Measurements from ENCODE around the gene RXFP2.

The RXFP2 gene

GRCh38 chr13:31775686-31776085 is 36.4 kb downstream of the RXFP2 start:
- no peak for TF ChIP-seq ZNF70 (CRISPR knock-in tag; IDR thresholded peaks at IDR 0.05)
- TF ChIP-seq ISL1 (CRISPR knock-in tag; IDR thresholded peaks at IDR 0.05), result no peak
- TF ChIP-seq, protein P1, sequence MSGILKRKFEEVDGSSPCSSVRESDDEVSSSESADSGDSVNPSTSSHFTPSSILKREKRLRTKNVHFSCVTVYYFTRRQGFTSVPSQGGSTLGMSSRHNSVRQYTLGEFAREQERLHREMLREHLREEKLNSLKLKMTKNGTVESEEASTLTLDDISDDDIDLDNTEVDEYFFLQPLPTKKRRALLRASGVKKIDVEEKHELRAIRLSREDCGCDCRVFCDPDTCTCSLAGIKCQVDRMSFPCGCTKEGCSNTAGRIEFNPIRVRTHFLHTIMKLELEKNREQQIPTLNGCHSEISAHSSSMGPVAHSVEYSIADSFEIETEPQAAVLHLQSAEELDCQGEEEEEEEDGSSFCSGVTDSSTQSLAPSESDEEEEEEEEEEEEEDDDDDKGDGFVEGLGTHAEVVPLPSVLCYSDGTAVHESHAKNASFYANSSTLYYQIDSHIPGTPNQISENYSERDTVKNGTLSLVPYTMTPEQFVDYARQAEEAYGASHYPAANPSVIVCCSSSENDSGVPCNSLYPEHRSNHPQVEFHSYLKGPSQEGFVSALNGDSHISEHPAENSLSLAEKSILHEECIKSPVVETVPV (CRISPR knock-in tag; IDR thresholded peaks at IDR 0.05), result no peak
- no peak for TF ChIP-seq POU6F1 (CRISPR knock-in tag; IDR thresholded peaks at IDR 0.05; ENCODE audit: borderline replicate concordance, low read depth)
- TF ChIP-seq PPARA (CRISPR knock-in tag; IDR thresholded peaks at IDR 0.05; ENCODE audit: borderline replicate concordance), result no peak
- TF ChIP-seq OSR1 (CRISPR knock-in tag; IDR thresholded peaks at IDR 0.05), result no peak
- TF ChIP-seq TSHZ2 (CRISPR knock-in tag; IDR thresholded peaks at IDR 0.05), result no peak
- TF ChIP-seq CREB5 (CRISPR knock-in tag; IDR thresholded peaks at IDR 0.05; ENCODE audit: low read depth), result no peak
- TF ChIP-seq GLIS3 (CRISPR knock-in tag; IDR thresholded peaks at IDR 0.05), result no peak
- no peak for TF ChIP-seq RARB (CRISPR knock-in tag; IDR thresholded peaks at IDR 0.05)
- TF ChIP-seq SNAI2 (CRISPR knock-in tag; IDR thresholded peaks at IDR 0.05), result no peak
- no peak for TF ChIP-seq ZFP3 (CRISPR knock-in tag; IDR thresholded peaks at IDR 0.05)
- TF ChIP-seq ZNF8 (CRISPR knock-in tag; IDR thresholded peaks at IDR 0.05), result no peak
- TF ChIP-seq ZC3H10 (CRISPR knock-in tag; IDR thresholded peaks at IDR 0.05), result no peak
- no peak for TF ChIP-seq ZNF565 (CRISPR knock-in tag; conservative IDR thresholded peaks at IDR 0.05; ENCODE audit: low read depth)
- TF ChIP-seq ARNTL (CRISPR knock-in tag; IDR thresholded peaks at IDR 0.05; ENCODE audit: borderline replicate concordance, low read depth), result no peak
- TF ChIP-seq BACH2 (CRISPR knock-in tag; IDR thresholded peaks at IDR 0.05; ENCODE audit: borderline replicate concordance), result no peak
- no peak for TF ChIP-seq TCF4 (CRISPR knock-in tag; IDR thresholded peaks at IDR 0.05; ENCODE audit: borderline replicate concordance)
- no peak for TF ChIP-seq TOX (CRISPR knock-in tag; IDR thresholded peaks at IDR 0.05; ENCODE audit: borderline replicate concordance)
- no peak for ATAC-seq

GRCh38 chr13:31781064-31781463 is 41.7 kb downstream of the RXFP2 start:
- ATAC-seq, result no peak
- TF ChIP-seq GLIS3 (CRISPR knock-in tag; IDR thresholded peaks at IDR 0.05) (no peak), ZFP30 (CRISPR knock-in tag; IDR thresholded peaks at IDR 0.05) (no peak), SNAI2 (CRISPR knock-in tag; IDR thresholded peaks at IDR 0.05) (no peak), ZNF565 (CRISPR knock-in tag; conservative IDR thresholded peaks at IDR 0.05; ENCODE audit: low read depth) (no peak), BACH2 (CRISPR knock-in tag; IDR thresholded peaks at IDR 0.05; ENCODE audit: borderline replicate concordance) (no peak), CREB5 (CRISPR knock-in tag; IDR thresholded peaks at IDR 0.05; ENCODE audit: low read depth) (no peak), TSHZ2 (CRISPR knock-in tag; IDR thresholded peaks at IDR 0.05) (no peak), CSDC2 (CRISPR knock-in tag; IDR thresholded peaks at IDR 0.05) (no peak), ARNTL (CRISPR knock-in tag; IDR thresholded peaks at IDR 0.05; ENCODE audit: borderline replicate concordance, low read depth) (no peak), POU6F1 (CRISPR knock-in tag; IDR thresholded peaks at IDR 0.05; ENCODE audit: borderline replicate concordance, low read depth) (no peak), TOX (CRISPR knock-in tag; IDR thresholded peaks at IDR 0.05; ENCODE audit: borderline replicate concordance) (no peak), ZFP3 (CRISPR knock-in tag; IDR thresholded peaks at IDR 0.05) (no peak), ZNF70 (CRISPR knock-in tag; IDR thresholded peaks at IDR 0.05) (no peak)
- TF ChIP-seq, protein P2, sequence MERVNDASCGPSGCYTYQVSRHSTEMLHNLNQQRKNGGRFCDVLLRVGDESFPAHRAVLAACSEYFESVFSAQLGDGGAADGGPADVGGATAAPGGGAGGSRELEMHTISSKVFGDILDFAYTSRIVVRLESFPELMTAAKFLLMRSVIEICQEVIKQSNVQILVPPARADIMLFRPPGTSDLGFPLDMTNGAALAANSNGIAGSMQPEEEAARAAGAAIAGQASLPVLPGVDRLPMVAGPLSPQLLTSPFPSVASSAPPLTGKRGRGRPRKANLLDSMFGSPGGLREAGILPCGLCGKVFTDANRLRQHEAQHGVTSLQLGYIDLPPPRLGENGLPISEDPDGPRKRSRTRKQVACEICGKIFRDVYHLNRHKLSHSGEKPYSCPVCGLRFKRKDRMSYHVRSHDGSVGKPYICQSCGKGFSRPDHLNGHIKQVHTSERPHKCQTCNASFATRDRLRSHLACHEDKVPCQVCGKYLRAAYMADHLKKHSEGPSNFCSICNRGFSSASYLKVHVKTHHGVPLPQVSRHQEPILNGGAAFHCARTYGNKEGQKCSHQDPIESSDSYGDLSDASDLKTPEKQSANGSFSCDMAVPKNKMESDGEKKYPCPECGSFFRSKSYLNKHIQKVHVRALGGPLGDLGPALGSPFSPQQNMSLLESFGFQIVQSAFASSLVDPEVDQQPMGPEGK (CRISPR knock-in tag; IDR thresholded peaks at IDR 0.05; ENCODE audit: borderline replicate concordance), result no peak
- TF ChIP-seq, protein P1 (CRISPR knock-in tag; IDR thresholded peaks at IDR 0.05), result no peak

Data from SK-N-SH treated with all-trans-retinoic acid at 6 μM for 48 hours (cell line).